PC-9 (cell line): ENCODE measurements around the gene VGLL4.

Experiments used
- CTCF ChIP-seq: fragments of 200-600 bp; sonication (generic); conservative IDR thresholded peaks from 2 replicates; pipeline ENCODE4 v1.6.1; 2017; ENCODE audit warnings: mixed run types, antibody characterized with exemption, mild to moderate bottlenecking, moderate library complexity
- EZH2 ChIP-seq: fragments of 200-600 bp; sonication (generic); IDR thresholded peaks from 2 replicates; pipeline ENCODE4 v1.8.0; 2017; ENCODE audit warnings: antibody characterized with exemption, low read depth

DNA sequence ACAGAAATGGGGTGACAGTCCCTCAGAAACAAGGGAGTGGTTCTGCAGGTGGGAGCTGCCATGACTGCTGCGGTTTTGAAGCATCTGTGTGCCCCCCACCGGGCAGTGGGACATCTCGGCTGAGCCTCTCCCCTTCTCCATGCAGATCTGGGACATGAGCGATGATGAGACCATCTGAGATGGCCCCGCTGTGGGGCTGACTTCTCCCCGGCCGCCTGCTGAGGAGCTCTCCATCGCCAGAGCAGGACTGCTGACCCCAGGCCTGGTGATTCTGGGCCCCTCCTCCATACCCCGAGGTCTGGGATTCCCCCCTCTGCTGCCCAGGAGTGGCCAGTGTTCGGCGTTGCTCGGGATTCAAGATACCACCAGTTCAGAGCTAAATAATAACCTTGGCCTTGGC, 89.0 kb downstream of the VGLL4 start:
- TF ChIP-seq CTCF (no peak), EZH2 (no peak)
